GM21381 (cell line): ENCODE data around the gene HAPLN1.
A peak's percentile ranks its signal among the peaks of the same experiment; 100 is the strongest.

ENCODE experiments used
- ATAC-seq: cut with Tn5 transposase; IDR thresholded peaks from one replicate; pipeline ENCODE4 v1.9.1; 2021; ENCODE audit warnings: mild to moderate bottlenecking, moderate library complexity; ENCODE audit not compliant: unreplicated experiment

HAPLN1 gene

GRCh38 chr5:83718195-83718825 lies 2.3 kb downstream of the HAPLN1 start:
- no peak for ATAC-seq

- ATAC-seq: no peak
Observed at GRCh38 chr5:83715236-83716065, 5.2 kb downstream of the HAPLN1 start.

- no peak for ATAC-seq
Observed at GRCh38 chr5:83714810-83715209, 5.8 kb downstream of the HAPLN1 start.

GRCh38 chr5:83711982-83712601 lies 8.6 kb downstream of the HAPLN1 start:
- ATAC-seq: peak; percentile 94

GRCh38 chr5:83709973-83710372 lies 10.7 kb downstream of the HAPLN1 start:
- ATAC-seq: no peak

- no peak for ATAC-seq
Observed at GRCh38 chr5:83708170-83708569, 12.5 kb downstream of the HAPLN1 start.

GRCh38 chr5:83703059-83703458 lies 17.6 kb downstream of the HAPLN1 start:
- ATAC-seq: no peak

- no peak for ATAC-seq
Observed at GRCh38 chr5:83701886-83702285, 18.8 kb downstream of the HAPLN1 start.

- ATAC-seq: no peak
Observed at GRCh38 chr5:83689881-83690280, 30.8 kb downstream of the HAPLN1 start.

- no peak for ATAC-seq
Observed at GRCh38 chr5:83688281-83688680, 32.4 kb downstream of the HAPLN1 start.

- no peak for ATAC-seq
Observed at GRCh38 chr5:83687124-83687619, 33.5 kb downstream of the HAPLN1 start.

GRCh38 chr5:83686251-83686650 lies 34.4 kb downstream of the HAPLN1 start:
- ATAC-seq: no peak

GRCh38 chr5:83683836-83684235 lies 36.8 kb downstream of the HAPLN1 start:
- no peak for ATAC-seq

GRCh38 chr5:83672646-83673045 lies 48.0 kb downstream of the HAPLN1 start:
- no peak for ATAC-seq

GRCh38 chr5:83672158-83672557 lies 48.5 kb downstream of the HAPLN1 start:
- no peak for ATAC-seq

- ATAC-seq: no peak
Observed at GRCh38 chr5:83665631-83666030, 55.0 kb downstream of the HAPLN1 start.

- no peak for ATAC-seq
Observed at GRCh38 chr5:83662558-83662957, 58.1 kb downstream of the HAPLN1 start.

- ATAC-seq: no peak
Observed at GRCh38 chr5:83657807-83658525, 62.7 kb downstream of the HAPLN1 start.

GRCh38 chr5:83654427-83654994 lies 66.1 kb downstream of the HAPLN1 start:
- no peak for ATAC-seq

GRCh38 chr5:83653669-83654068 lies 67.0 kb downstream of the HAPLN1 start:
- peak; percentile 72 for ATAC-seq

GRCh38 chr5:83645936-83646335 lies 74.7 kb downstream of the HAPLN1 start:
- no peak for ATAC-seq
